Kidney (tissue), 14 donors: ENCODE measurements around the gene TGFBR3. TPM values are rescaled to one million over a fixed set of nuclear protein-coding genes. Genes with fewer than 3 reads are reported as not detected.
A peak's percentile ranks its signal among the peaks of the same experiment; 100 is the strongest.

Source experiments
- DNase-seq, 5 donors: peaks; one replicate each; pipeline ENCODE4 v3.0.0-alpha.2; 2013 to 2020
- FAIRE-seq: peaks from 2 replicates; lab custom pipeline; 2012; peaks lifted over from hg19 to GRCh38; lab: Jason Lieb, UNC
- H3K27ac ChIP-seq, 2 donors: one replicate each; pipeline ENCODE4 v1.7.0; 2013; ENCODE audit warnings: low read depth in 2 of 2, low read length in 2 of 2, inconsistent platforms in 1 of 2
- H3K27me3 ChIP-seq: one replicate; pipeline ENCODE4 v1.7.1; 2013; ENCODE audit warnings: low read length, inconsistent platforms; ENCODE audit not compliant: control insufficient read depth, insufficient read depth
- H3K36me3 ChIP-seq, 3 donors: one replicate each; pipeline versions ENCODE4 v1.7.0 to v1.7.1; 2013; ENCODE audit warnings: low read length in 3 of 3, control low read depth in 1 of 3, inconsistent platforms in 1 of 3; ENCODE audit not compliant: insufficient read depth in 3 of 3, control insufficient read depth in 2 of 3
- H3K4me1 ChIP-seq, 3 donors: one replicate each; pipeline versions ENCODE4 v1.7.0 to v1.7.1; 2013; ENCODE audit warnings: low read length in 3 of 3, inconsistent platforms in 1 of 3, low read depth in 1 of 3; ENCODE audit not compliant: control insufficient read depth in 2 of 3, insufficient read depth in 2 of 3
- H3K4me3 ChIP-seq, 3 donors: one replicate each; pipeline versions ENCODE4 v1.7.0 to v1.8.1; 2013; ENCODE audit warnings: low read length in 3 of 3, control low read depth in 1 of 3, inconsistent platforms in 1 of 3
- H3K9ac ChIP-seq, 3 donors: one replicate each; pipeline versions ENCODE4 v1.7.0 to v1.7.1; 2013; ENCODE audit warnings: low read length in 3 of 3, control low read depth in 1 of 3, inconsistent platforms in 1 of 3
- H3K9me3 ChIP-seq, 3 donors: one replicate each; pipeline versions ENCODE4 v1.7.0 to v1.7.1; 2013; ENCODE audit warnings: low read length in 3 of 3, control low read depth in 1 of 3, inconsistent platforms in 1 of 3; ENCODE audit not compliant: control insufficient read depth in 2 of 3, insufficient read depth in 1 of 3
- CTCF ChIP-seq: IDR thresholded peaks from 3 replicates; pipeline ENCODE4 v1.5.1; 2012; ENCODE audit warnings: mild to moderate bottlenecking, moderate library complexity, borderline replicate concordance; ENCODE audit not compliant: insufficient read depth; ENCODE audit errors: extremely low read depth
- intact Hi-C: fragments of 100-400 bp; cut with DNase I; formaldehyde crosslinking; loops from one replicate; pipeline ENCODE4 v1.11.1; 2022
- polyA plus RNA-seq: library from polyadenylated mRNA; stranded (reverse); fragments of 350-450 nt; fragmentation: Illumina TruSeq; extraction: RNeasy Lipid Tissue Mini Kit (QIAGEN cat#74804); gene quantifications from one replicate; pipeline ENCODE4 v1.2.3, GENCODE V29; 2014; ENCODE audit warnings: low read depth, low replicate concordance; ENCODE audit not compliant: insufficient read depth
- total RNA-seq: library from RNA; stranded (reverse); fragmentation: NEBNext Ultra II Directional; extraction: Animal tissue kit (Norgen Biotek cat#: 25700); gene quantifications from one replicate; pipeline ENCODE4 v1.2.1, GENCODE V29; 2021
- donor health status: control.
- donor health status: control.
- donor health status: control.
- donor health status: control.
- donor health status: control.
- donor health status: DM: yes; HTN: yes; CAD: no.
- donor health status: Normal renal cell carcinoma (clear cell type).

Gene TGFBR3
- total and polyA plus RNA-seq, 2 donors from 2014 or later, result 15.8 to 57.9 TPM

- peaks cover 0 to 17% (median 17%) of the 10 kb centered on the region in 3 donors for H3K4me1 ChIP-seq
- H3K9me3 ChIP-seq, result no peaks in the 10 kb centered on the region
- FAIRE-seq (no peak), DNase-seq (no peak)
- H3K36me3 ChIP-seq, result no peaks in the 10 kb centered on the region
- H3K9ac ChIP-seq, result no peak overlapping the region
- H3K27me3 ChIP-seq, result no peaks in the 10 kb centered on the region
- peak overlapping the region in 1 of 2 donors; percentile 45 for H3K27ac ChIP-seq
- no peak for TF ChIP-seq CTCF
- intact Hi-C loops, result no loop called here
- no peak overlapping the region for H3K4me3 ChIP-seq
Measured at GRCh38 chr1:91804546-91805023, 81.4 kb downstream of the TGFBR3 start.

GRCh38 chr1:91803847-91804545 lies 82.0 kb downstream of the TGFBR3 start:
- peaks cover 0 to 16% (median 15%) of the 10 kb centered on the region in 3 donors for H3K4me1 ChIP-seq
- TF ChIP-seq CTCF, result no peak
- H3K4me3 ChIP-seq, result no peak overlapping the region
- H3K27me3 ChIP-seq, result no peaks in the 10 kb centered on the region
- no peak for DNase-seq
- no peaks in the 10 kb centered on the region for H3K9me3 ChIP-seq
- intact Hi-C loops, result no loop called here
- no peak overlapping the region for H3K9ac ChIP-seq
- H3K36me3 ChIP-seq, result no peaks in the 10 kb centered on the region
- no peak for FAIRE-seq
- H3K27ac ChIP-seq, result peak overlapping the region in 1 of 2 donors; percentile 45

- DNase-seq, result no peak
- Histone ChIP-seq H3K9ac (no peak overlapping the region), H3K27ac (no peak overlapping the region), H3K4me3 (no peak overlapping the region), H3K36me3 (no peaks in the 10 kb centered on the region), H3K4me1 (peaks cover 0 to 17% (median 13%) of the 10 kb centered on the region in 3 donors), H3K9me3 (no peaks in the 10 kb centered on the region), H3K27me3 (no peaks in the 10 kb centered on the region)
- FAIRE-seq, result no peak
- intact Hi-C loops, result no loop called here
- TF ChIP-seq CTCF, result no peak
Measured at GRCh38 chr1:91803123-91803522, 82.8 kb downstream of the TGFBR3 start.
